ENCODE data around the gene ZBTB20.

- TF ChIP-seq, protein P1, sequence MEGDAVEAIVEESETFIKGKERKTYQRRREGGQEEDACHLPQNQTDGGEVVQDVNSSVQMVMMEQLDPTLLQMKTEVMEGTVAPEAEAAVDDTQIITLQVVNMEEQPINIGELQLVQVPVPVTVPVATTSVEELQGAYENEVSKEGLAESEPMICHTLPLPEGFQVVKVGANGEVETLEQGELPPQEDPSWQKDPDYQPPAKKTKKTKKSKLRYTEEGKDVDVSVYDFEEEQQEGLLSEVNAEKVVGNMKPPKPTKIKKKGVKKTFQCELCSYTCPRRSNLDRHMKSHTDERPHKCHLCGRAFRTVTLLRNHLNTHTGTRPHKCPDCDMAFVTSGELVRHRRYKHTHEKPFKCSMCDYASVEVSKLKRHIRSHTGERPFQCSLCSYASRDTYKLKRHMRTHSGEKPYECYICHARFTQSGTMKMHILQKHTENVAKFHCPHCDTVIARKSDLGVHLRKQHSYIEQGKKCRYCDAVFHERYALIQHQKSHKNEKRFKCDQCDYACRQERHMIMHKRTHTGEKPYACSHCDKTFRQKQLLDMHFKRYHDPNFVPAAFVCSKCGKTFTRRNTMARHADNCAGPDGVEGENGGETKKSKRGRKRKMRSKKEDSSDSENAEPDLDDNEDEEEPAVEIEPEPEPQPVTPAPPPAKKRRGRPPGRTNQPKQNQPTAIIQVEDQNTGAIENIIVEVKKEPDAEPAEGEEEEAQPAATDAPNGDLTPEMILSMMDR (IDR thresholded peaks at IDR 0.05; ENCODE audit: low read depth, low read length, missing input control), result no peak
- TF ChIP-seq GABPA (IDR thresholded peaks at IDR 0.05 in 1 of 2, conservative IDR thresholded peaks at IDR 0.05 in 1 of 2) (no peak), YY1 (IDR thresholded peaks at IDR 0.05) (no peak), MAX (IDR thresholded peaks at IDR 0.05) (no peak), HNF4A (conservative IDR thresholded peaks at IDR 0.05) (no peak), TAF1 (conservative IDR thresholded peaks at IDR 0.05) (no peak)
Measured at GRCh38 chr3:114417675-114418074, 729.4 kb downstream of the ZBTB20 start.

Measured in liver (tissue), 3 donors.